ENCODE data around the gene CRK. TPM values are rescaled to one million over a fixed set of nuclear protein-coding genes. Genes with fewer than 3 reads are reported as not detected.
"Not testable (repeated sequence)": the region's sequence is repeated elsewhere in the genome, so short reads cannot be mapped to it uniquely, and the experiment has no call there.

Gene CRK
- total RNA-seq, 1 donor from 2014 or later, result 81.3 TPM

DNA sequence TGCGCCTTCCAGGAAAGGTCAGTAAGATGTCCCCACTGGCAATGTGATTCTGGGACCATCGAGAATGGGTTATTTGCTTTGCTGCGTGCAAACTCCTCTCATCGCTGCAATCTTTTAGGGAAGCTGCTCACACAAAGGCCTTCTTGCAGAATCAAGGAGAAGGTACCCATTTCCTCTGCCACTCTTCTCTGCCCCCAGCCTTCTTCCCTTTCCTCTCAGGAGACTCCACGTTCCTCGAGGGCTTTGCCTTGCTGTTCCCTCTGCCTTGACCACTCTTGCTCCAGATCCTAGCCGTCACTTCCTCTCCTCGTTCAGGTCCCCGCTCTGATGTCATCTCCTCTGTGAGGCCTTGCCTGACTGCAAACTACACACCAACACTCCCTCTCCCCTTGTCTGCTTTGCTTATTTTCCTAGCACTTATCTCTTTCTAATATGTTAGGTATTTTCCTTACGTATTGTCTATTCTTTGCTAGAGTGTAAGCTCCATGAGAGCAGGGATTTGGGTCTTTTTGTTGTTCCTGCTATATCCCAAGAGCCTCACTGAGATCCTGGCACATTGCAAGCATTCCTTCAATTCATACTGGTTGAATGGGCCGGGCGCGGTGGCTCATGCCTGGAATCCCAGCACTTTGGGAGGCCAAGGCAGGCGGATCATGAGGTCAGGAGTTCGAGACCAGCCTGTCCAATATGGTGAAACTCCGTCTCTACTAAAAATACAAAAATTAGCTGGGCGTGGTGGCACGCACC is 5.3 kb upstream of the CRK start:
- DNase-seq (no peak), ATAC-seq (peak; percentile 15)
- intact Hi-C loops (cut with DNase I), result no loop called here
- Histone ChIP-seq H3K27me3 (no peaks in the 10 kb centered on the region), H3K9me3 (no peaks in the 10 kb centered on the region), H3K4me1 (peaks cover 38% of the 10 kb centered on the region), H3K4me3 (no peak overlapping the region), H3K27ac (peak overlapping the region; percentile 24), H3K36me3 (peaks cover 22% of the 10 kb centered on the region)
- TF ChIP-seq, protein P1, sequence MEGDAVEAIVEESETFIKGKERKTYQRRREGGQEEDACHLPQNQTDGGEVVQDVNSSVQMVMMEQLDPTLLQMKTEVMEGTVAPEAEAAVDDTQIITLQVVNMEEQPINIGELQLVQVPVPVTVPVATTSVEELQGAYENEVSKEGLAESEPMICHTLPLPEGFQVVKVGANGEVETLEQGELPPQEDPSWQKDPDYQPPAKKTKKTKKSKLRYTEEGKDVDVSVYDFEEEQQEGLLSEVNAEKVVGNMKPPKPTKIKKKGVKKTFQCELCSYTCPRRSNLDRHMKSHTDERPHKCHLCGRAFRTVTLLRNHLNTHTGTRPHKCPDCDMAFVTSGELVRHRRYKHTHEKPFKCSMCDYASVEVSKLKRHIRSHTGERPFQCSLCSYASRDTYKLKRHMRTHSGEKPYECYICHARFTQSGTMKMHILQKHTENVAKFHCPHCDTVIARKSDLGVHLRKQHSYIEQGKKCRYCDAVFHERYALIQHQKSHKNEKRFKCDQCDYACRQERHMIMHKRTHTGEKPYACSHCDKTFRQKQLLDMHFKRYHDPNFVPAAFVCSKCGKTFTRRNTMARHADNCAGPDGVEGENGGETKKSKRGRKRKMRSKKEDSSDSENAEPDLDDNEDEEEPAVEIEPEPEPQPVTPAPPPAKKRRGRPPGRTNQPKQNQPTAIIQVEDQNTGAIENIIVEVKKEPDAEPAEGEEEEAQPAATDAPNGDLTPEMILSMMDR (IDR thresholded peaks at IDR 0.05), result no peak

DNA sequence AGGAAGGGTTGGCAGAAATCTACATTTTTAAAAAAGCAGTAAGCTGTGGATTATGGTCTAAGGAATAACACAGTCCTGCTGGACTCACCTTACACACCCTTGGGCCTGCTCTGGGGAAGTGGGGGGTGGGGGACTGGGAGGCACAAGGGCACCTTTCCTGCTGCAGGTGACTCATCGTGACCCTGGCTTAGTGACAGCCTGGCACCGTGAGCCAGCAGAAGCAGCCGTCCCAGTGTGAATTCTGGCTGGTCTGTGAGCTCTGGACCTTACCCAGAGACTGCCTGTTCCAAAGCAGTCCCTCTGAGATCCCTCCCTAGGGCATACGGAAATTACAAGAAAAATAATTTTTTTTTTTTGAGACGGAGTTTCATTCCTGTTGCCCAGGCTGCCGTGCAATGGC is 4.2 kb upstream of the CRK start:
- ATAC-seq (peak; percentile 48), DNase-seq (peak; percentile 90)
- TF ChIP-seq, protein P1 (IDR thresholded peaks at IDR 0.05), result no peak
- intact Hi-C loops (cut with DNase I), result no loop called here
- Histone ChIP-seq H3K27ac (peak overlapping the region; percentile 25), H3K4me1 (peaks cover 38% of the 10 kb centered on the region), H3K36me3 (peaks cover 11% of the 10 kb centered on the region), H3K4me3 (no peak overlapping the region), H3K9me3 (no peaks in the 10 kb centered on the region), H3K27me3 (no peaks in the 10 kb centered on the region)

DNA sequence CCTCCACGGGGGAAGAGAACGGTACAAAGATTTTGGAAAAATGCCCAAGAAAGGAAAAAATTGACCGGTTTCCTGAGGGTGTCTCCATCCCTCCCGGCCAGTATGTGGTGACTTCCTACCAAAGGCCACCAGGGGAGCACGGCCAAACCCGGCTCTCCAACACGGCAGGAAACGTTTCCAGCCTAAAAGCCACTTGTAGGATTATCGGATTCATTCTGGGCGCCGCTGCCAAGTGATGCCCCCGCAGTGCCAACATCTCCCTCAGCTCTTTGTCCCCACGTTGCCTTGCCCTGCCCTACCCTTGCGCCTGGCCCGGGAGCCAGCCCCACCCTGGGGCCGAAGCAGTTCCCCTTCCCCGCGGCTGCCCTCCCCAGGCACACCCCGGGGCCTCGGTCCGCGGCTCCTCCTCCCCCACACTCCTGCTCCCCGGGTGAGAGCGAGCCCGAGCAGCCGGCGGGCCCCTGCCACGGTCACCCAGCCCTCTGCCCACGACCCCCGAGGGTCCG is 688 bp downstream of the CRK start:
- Histone ChIP-seq H3K9me3 (no peaks in the 10 kb centered on the region), H3K27me3 (no peaks in the 10 kb centered on the region), H3K27ac (peak overlapping the region; percentile 96), H3K36me3 (peaks cover 10% of the 10 kb centered on the region), H3K4me3 (peak overlapping the region; percentile 99), H3K4me1 (peaks cover 38% of the 10 kb centered on the region)
- intact Hi-C loops (cut with DNase I), result no loop called here
- ATAC-seq, result peak; percentile 67
- TF ChIP-seq, protein P1 (IDR thresholded peaks at IDR 0.05), result peak; percentile 60
- DNase-seq, result peak; percentile 83

DNA sequence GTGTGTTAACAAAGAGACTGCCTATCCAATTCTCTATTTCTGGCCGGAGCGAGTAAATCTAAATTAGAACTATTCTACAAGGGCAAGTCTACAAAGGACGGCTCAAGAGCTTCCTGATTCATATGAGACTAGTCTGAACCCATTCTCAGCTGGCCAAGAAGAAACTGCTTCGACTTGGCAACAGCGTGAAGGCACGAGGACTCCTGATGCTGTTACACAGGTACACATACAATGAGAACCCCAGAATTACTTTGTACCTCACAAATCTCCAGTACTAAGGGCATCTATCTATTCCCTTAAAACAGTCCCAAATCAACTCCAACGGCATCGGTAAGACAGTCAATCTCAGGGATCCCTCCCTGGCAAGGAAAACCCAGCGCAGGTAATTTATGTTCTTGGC is 1.5 kb downstream of the CRK start:
- TF ChIP-seq, protein P1 (IDR thresholded peaks at IDR 0.05), result no peak
- H3K27me3 ChIP-seq, result no peaks in the 10 kb centered on the region
- peaks cover 37% of the 10 kb centered on the region for H3K4me1 ChIP-seq
- intact Hi-C loops (cut with DNase I), result no loop called here
- peaks cover 10% of the 10 kb centered on the region for H3K36me3 ChIP-seq
- no peaks in the 10 kb centered on the region for H3K9me3 ChIP-seq
- peak overlapping the region; percentile 99 for H3K4me3 ChIP-seq
- peak overlapping the region; percentile 96 for H3K27ac ChIP-seq
- no peak for DNase-seq
- ATAC-seq, result no peak

DNA sequence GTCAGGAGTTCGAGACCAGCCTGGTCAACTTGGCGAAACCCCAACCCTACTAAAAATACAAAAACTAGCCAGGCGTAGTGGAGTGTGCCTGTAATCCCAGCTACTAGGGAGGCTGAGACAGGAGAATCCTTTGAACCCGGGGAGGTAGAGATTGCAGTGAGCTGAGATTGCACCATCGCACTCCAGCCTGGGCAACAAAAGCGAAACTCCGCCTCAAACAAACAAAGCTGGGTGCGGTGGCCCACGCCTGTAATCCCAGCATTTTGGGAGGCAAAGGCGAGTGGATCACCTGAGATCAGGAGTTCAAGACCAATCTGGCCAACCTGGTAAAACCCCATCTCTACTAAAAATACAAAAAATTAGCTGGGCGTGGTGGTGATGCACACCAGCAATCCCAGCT is 2.3 kb downstream of the CRK start:
- intact Hi-C loops (cut with DNase I); H3K4me3 ChIP-seq; ATAC-seq; H3K36me3 ChIP-seq; DNase-seq; H3K27ac ChIP-seq; H3K27me3 ChIP-seq; H3K9me3 ChIP-seq: not testable (repeated sequence)
- peaks cover 44% of the 10 kb centered on the region for H3K4me1 ChIP-seq

DNA sequence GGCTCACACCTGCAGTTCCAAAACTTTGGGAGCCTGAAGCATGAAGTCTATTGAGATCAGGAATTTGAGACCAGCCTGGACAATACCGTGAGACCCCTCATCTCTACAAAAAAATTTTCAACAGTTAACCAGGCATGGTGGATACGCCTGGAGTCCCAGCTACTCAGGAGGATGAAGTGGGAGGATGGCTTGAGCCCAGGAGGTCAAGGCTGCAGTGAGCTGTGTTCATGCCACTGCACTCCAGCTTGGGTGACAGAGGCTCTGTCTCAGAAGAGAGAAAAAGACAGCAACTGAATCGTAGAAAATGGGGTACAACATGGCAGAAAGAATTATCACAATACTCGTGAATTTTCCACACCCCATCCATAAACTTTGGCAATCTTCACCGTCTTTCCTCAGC is 3.2 kb downstream of the CRK start:
- ATAC-seq, result no peak
- no peaks in the 10 kb centered on the region for H3K27me3 ChIP-seq
- no peak overlapping the region for H3K27ac ChIP-seq
- peaks cover 10% of the 10 kb centered on the region for H3K36me3 ChIP-seq
- intact Hi-C loops (cut with DNase I), result no loop called here
- TF ChIP-seq, protein P1 (IDR thresholded peaks at IDR 0.05), result no peak
- H3K4me3 ChIP-seq, result no peak overlapping the region
- peaks cover 51% of the 10 kb centered on the region for H3K4me1 ChIP-seq
- no peaks in the 10 kb centered on the region for H3K9me3 ChIP-seq
- DNase-seq, result no peak

DNA sequence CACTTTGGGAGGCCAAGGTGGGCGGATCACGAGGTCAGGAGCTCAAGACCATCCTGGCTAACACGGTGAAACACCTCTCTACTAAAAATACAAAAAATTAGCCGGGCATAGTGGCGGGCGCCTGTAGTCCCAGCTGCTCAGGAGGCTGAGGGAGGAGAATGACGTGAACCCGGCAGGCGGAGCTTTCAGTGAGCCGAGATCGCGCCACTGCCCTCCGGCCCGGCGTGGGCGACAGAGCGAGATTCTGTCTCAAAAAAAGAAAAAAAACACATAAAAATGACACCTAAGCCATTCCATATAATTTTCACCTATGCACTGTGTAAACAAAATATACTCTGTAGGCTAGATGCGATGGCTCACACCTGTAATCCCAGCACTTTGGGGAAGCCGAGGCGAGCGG is 5.8 kb downstream of the CRK start:
- H3K36me3 ChIP-seq; H3K4me3 ChIP-seq; ATAC-seq; intact Hi-C loops (cut with DNase I); DNase-seq; H3K9me3 ChIP-seq; H3K27me3 ChIP-seq: not testable (repeated sequence)
- Histone ChIP-seq H3K27ac (peak overlapping the region; percentile 72), H3K4me1 (peaks cover 56% of the 10 kb centered on the region)
